HepG2 (cell line): ENCODE measurements around the gene LMCD1. TPM values are rescaled to one million over a fixed set of nuclear protein-coding genes. Genes with fewer than 3 reads are reported as not detected.

Source experiments
- ATAC-seq: fragments of 200-7000 bp; cut with Tn5 transposase; 3 replicates; pipeline ENCODE4 v1.9.1; 2020; ENCODE audit warnings: mild to moderate bottlenecking, moderate library complexity
- BruUV-seq: library from RNA; stranded (reverse); fragments of 400-500 nt; replicated peaks from 2 replicates; lab custom pipeline; 2021; lab: Mats Ljungman, UMichigan
- CTCF ChIA-PET: fragments of 300-600 bp; formaldehyde crosslinking; extraction: SDS; loops from one replicate; lab custom pipeline; 2021; ENCODE audit warnings: low total read pairs, inconsistent platforms, low intra/inter-chr PET ratio; lab: Yijun Ruan, JAX
- POLR2A ChIA-PET: fragments of 350-600 bp; sonication (Branson Sonifier 250); formaldehyde crosslinking; loops from one replicate; lab custom pipeline; 2020; ENCODE audit warnings: antibody characterized with exemption, inconsistent platforms; lab: Yijun Ruan, JAX
- DNase-seq: peaks from one replicate; pipeline ENCODE4 v3.0.0-alpha.2; 2015; ENCODE audit warnings: low spot score
- FAIRE-seq: peaks from 3 replicates; lab custom pipeline; 2011; peaks lifted over from hg19 to GRCh38; lab: Jason Lieb, UNC
- H2AFZ ChIP-seq: one replicate; pipeline ENCODE4 v1.6.1; 2011; ENCODE audit warnings: low read length, inconsistent platforms
- H3K27ac ChIP-seq: fragments of 300-600 bp; 3 replicates; pipeline ENCODE4 v1.8.0; 2011; ENCODE audit warnings: mixed run types, mild to moderate bottlenecking, mixed read lengths, low read length, inconsistent platforms; ENCODE audit not compliant: insufficient read depth; ENCODE audit errors: extremely low read length
- H3K27me3 ChIP-seq, 2 experiments: fragments of 200-600 bp in 1 of 2; 2 replicates in 1 of 2; 3 replicates in 1 of 2; pipeline versions ENCODE4 v1.6.0 to v1.8.0; 2011; ENCODE audit warnings: low read length in 2 of 2, mild to moderate bottlenecking in 2 of 2, moderate library complexity in 2 of 2, inconsistent platforms in 1 of 2; ENCODE audit not compliant: insufficient read depth in 2 of 2, control insufficient read depth in 1 of 2
- H3K36me3 ChIP-seq, 2 experiments: fragments of 200-600 bp in 1 of 2; replicated peaks in 1 of 2; 2 replicates in 1 of 2; 3 replicates in 1 of 2; pipeline versions ENCODE4 v1.5.1 to v1.8.0; 2011; ENCODE audit warnings: low read length in 2 of 2, inconsistent platforms in 1 of 2; ENCODE audit not compliant: insufficient read depth in 2 of 2, control insufficient read depth in 1 of 2
- H3K4me1 ChIP-seq: 2 replicates; pipeline ENCODE4 v1.5.1; 2012; ENCODE audit warnings: low read length, inconsistent platforms; ENCODE audit not compliant: insufficient read depth
- H3K4me2 ChIP-seq: 2 replicates; pipeline ENCODE4 v1.6.0; 2011; ENCODE audit warnings: low read depth, low read length, inconsistent platforms
- H3K4me3 ChIP-seq, 3 experiments: fragments of 200-600 bp in 1 of 3; sonication (generic), shearing (Covaris generic) in 1 of 3; replicated peaks in 1 of 3; 2 replicates each; pipeline ENCODE4 v1.5.1; 2011 to 2016; ENCODE audit warnings: low read length in 3 of 3, inconsistent platforms in 2 of 3, low read depth in 2 of 3, mild to moderate bottlenecking in 2 of 3, control low read depth in 1 of 3, mixed read lengths in 1 of 3; ENCODE audit not compliant: insufficient read depth in 1 of 3
- H3K79me2 ChIP-seq: one replicate; pipeline ENCODE4 v1.6.1; 2011; ENCODE audit warnings: low read length, inconsistent platforms; ENCODE audit not compliant: insufficient read depth
- H3K9ac ChIP-seq: 2 replicates; pipeline ENCODE4 v1.6.0; 2011; ENCODE audit warnings: mild to moderate bottlenecking, low read depth, low read length, inconsistent platforms; ENCODE audit not compliant: insufficient read depth
- H3K9me3 ChIP-seq: 2 replicates; pipeline ENCODE4 v1.5.1; 2012; ENCODE audit warnings: mild to moderate bottlenecking, low read length
- H4K20me1 ChIP-seq: 2 replicates; pipeline ENCODE4 v1.6.0; 2011; ENCODE audit warnings: inconsistent platforms, mild to moderate bottlenecking, low read length, moderate library complexity; ENCODE audit not compliant: insufficient read depth
- AKAP8 ChIP-seq: sonication (generic); formaldehyde crosslinking; IDR thresholded peaks from 2 replicates; pipeline ENCODE4 v1.5.1; 2020; ENCODE audit warnings: mild to moderate bottlenecking, missing genetic modification reagents
- CAMTA2 ChIP-seq: sonication (generic); formaldehyde crosslinking; IDR thresholded peaks from 2 replicates; pipeline ENCODE4 v1.4.0; 2020; ENCODE audit warnings: mild to moderate bottlenecking, missing genetic modification reagents, borderline replicate concordance
- CENPBD1 ChIP-seq: sonication (generic); formaldehyde crosslinking; IDR thresholded peaks from 2 replicates; pipeline ENCODE4 v1.8.0; 2022; ENCODE audit warnings: missing genetic modification reagents, low read depth, mild to moderate bottlenecking, borderline replicate concordance
- JUND ChIP-seq: sonication (generic); formaldehyde crosslinking; IDR thresholded peaks from 2 replicates; pipeline ENCODE4 v1.8.0; 2022; ENCODE audit warnings: mild to moderate bottlenecking, missing genetic modification reagents
- NR0B2 ChIP-seq: sonication (generic); formaldehyde crosslinking; IDR thresholded peaks from 2 replicates; pipeline ENCODE4 v1.4.0; 2020; ENCODE audit warnings: mild to moderate bottlenecking, missing genetic modification reagents
- NRL ChIP-seq: sonication (generic); formaldehyde crosslinking; IDR thresholded peaks from 2 replicates; pipeline ENCODE4 v1.5.0; 2020; ENCODE audit warnings: missing genetic modification reagents, mild to moderate bottlenecking, moderate library complexity, borderline replicate concordance
- PHF5A ChIP-seq: IDR thresholded peaks from one replicate; pipeline ENCODE4 v1.6.1; 2018; ENCODE audit warnings: low read depth, missing genetic modification reagents; ENCODE audit not compliant: unreplicated experiment
- SP1 ChIP-seq, 2 experiments: fragments of 450-650 bp in 1 of 2; sonication (generic) in 1 of 2; formaldehyde crosslinking in 1 of 2; IDR thresholded peaks; 2 replicates each; pipeline versions ENCODE4 v1.4.0 to v1.6.1; 2016 to 2020; ENCODE audit warnings: missing genetic modification reagents in 1 of 2
- TFAP4 ChIP-seq: sonication (generic); IDR thresholded peaks from 2 replicates; pipeline ENCODE4 v1.6.1; 2016; ENCODE audit warnings: low read depth, borderline replicate concordance
- THAP7 ChIP-seq: sonication (generic); formaldehyde crosslinking; IDR thresholded peaks from 2 replicates; pipeline ENCODE4 v1.8.1; 2023; ENCODE audit warnings: mild to moderate bottlenecking, missing genetic modification reagents
- ZBTB4 ChIP-seq: sonication (generic); formaldehyde crosslinking; IDR thresholded peaks from 2 replicates; pipeline ENCODE4 v1.4.0; 2020; ENCODE audit warnings: missing genetic modification reagents, mild to moderate bottlenecking, borderline replicate concordance
- ZKSCAN1 ChIP-seq: fragments of 150-350 bp; IDR thresholded peaks from 2 replicates; pipeline ENCODE4 v1.6.1; 2014; ENCODE audit warnings: low read length
- ZMYM2 ChIP-seq: sonication (generic); formaldehyde crosslinking; IDR thresholded peaks from 2 replicates; pipeline ENCODE4 v1.8.0; 2022; ENCODE audit warnings: mild to moderate bottlenecking, missing genetic modification reagents
- ZNF20 ChIP-seq: sonication (generic); formaldehyde crosslinking; IDR thresholded peaks from 2 replicates; pipeline ENCODE4 v1.4.0; 2020; ENCODE audit warnings: mild to moderate bottlenecking, moderate library complexity, missing genetic modification reagents
- ZNF441 ChIP-seq: sonication (generic); formaldehyde crosslinking; IDR thresholded peaks from 2 replicates; pipeline ENCODE4 v1.7.0; 2021; ENCODE audit warnings: missing genetic modification reagents, borderline replicate concordance
- ZNF503 ChIP-seq: sonication (generic); formaldehyde crosslinking; IDR thresholded peaks from 2 replicates; pipeline ENCODE4 v1.4.0; 2020; ENCODE audit warnings: missing genetic modification reagents
- ZNF816 ChIP-seq: sonication (generic); formaldehyde crosslinking; IDR thresholded peaks from 2 replicates; pipeline ENCODE4 v1.8.0; 2022; ENCODE audit warnings: missing genetic modification reagents, mild to moderate bottlenecking, borderline replicate concordance
- WGBS: methylation state at CpG from one replicate; pipeline ENCODE4 v1.1.6; 2017; ENCODE audit warnings: low lambda C conversion rate; 5-methylcytosine and 5-hydroxymethylcytosine counted together
- in situ Hi-C: cut with HindIII; loops from 2 replicates; pipeline ENCODE4 v1.10.0; 2017; ENCODE audit warnings: low pct_unique_long_range_greater_than_20kb; ENCODE audit not compliant: extremely low pct_ligation_motif_present
- intact Hi-C: fragments of 100-400 bp; cut with micrococcal nuclease; formaldehyde crosslinking; loops from one replicate; pipeline ENCODE4 v1.10.0; 2022; ENCODE audit not compliant: unreplicated experiment
- polyA plus RNA-seq, 8 experiments: library from polyadenylated mRNA; depleted of rRNA in 3 of 8; stranded (reverse) in 7 of 8; unstranded in 1 of 8; fragments of >200 nt; fragmentation: Illumina TruSeq in 4 of 8; extraction: Trizol in 4 of 8; gene quantifications; 2 replicates each; pipeline versions ENCODE4 v1.2.1 to v1.2.3, GENCODE V29; 2011 to 2016; ENCODE audit warnings: low read depth in 4 of 8, missing spikeins in 1 of 8, mixed read lengths in 1 of 8; ENCODE audit not compliant: insufficient read depth in 1 of 8
- total RNA-seq, 5 experiments: library from RNA; depleted of rRNA; stranded (reverse); fragments of >200 nt; fragmentation: Illumina TruSeq; extraction: Trizol; gene quantifications; 2 replicates each; pipeline ENCODE4 v1.2.3, GENCODE V29; 2016; ENCODE audit warnings: low read depth in 1 of 5

LMCD1 gene
- total and polyA plus RNA-seq, 2 of the 13 experiments (the other 11 are each of a cell fraction or from before 2014, with no cell fraction given) = 6.2 to 7.1 TPM

- intact Hi-C loops = no loop called here
- H3K4me1 ChIP-seq = peaks cover 63% of the 10 kb centered on the region
- DNase-seq (peak; percentile 92), ATAC-seq (no peak), FAIRE-seq (peak; percentile 64)
- H3K9ac ChIP-seq = peak overlapping the region; percentile 54
- no peaks in the 10 kb centered on the region for H3K27me3 ChIP-seq
- BruUV-seq = no TSS peak
- no peak overlapping the region for H3K4me3 ChIP-seq
- CTCF ChIA-PET = no interaction called here
- H3K4me2 ChIP-seq = peak overlapping the region; percentile 33
- 0% methylated on average over 1 of the region's 1 CpG for WGBS
- H3K9me3 ChIP-seq = no peaks in the 10 kb centered on the region
- H3K27ac ChIP-seq = peak overlapping the region; percentile 67
- in situ Hi-C loops = no loop called here
- H3K79me2 ChIP-seq = no peaks in the 10 kb centered on the region
- POLR2A ChIA-PET = interaction anchor here (1.0 to 3.8 kb wide), 3 partner anchors 10 to 149 kb away, joined by 3 to 42 read pairs (median 3); no protein-coding TSS in a partner anchor
- no peak overlapping the region for H2AFZ ChIP-seq
- no peaks in the 10 kb centered on the region for H4K20me1 ChIP-seq
- H3K36me3 ChIP-seq = no peaks in the 10 kb centered on the region
- TF ChIP-seq ZNF441 (CRISPR knock-in tag) = no peak
- TF ChIP-seq ZNF503 = 0 out of 2 replicates have a peak, but pooled peaks have one; percentile 25
- TF ChIP-seq JUND (CRISPR knock-in tag) = no peak
- no peak for TF ChIP-seq ZBTB4 (CRISPR knock-in tag)
- no peak for TF ChIP-seq AKAP8
- TF ChIP-seq CENPBD1 (CRISPR knock-in tag) = no peak
- no peak for TF ChIP-seq NRL (CRISPR knock-in tag)
- TF ChIP-seq TFAP4 = peak; percentile 18; the same call in 1 of the 2 replicates
- no peak for TF ChIP-seq THAP7 (CRISPR knock-in tag)
- no peak for TF ChIP-seq ZNF20 (CRISPR knock-in tag)
- no peak for TF ChIP-seq CAMTA2 (CRISPR knock-in tag)
- TF ChIP-seq NR0B2 (CRISPR knock-in tag) = no peak
- TF ChIP-seq ZNF816 (CRISPR knock-in tag) = no peak
- no peak for TF ChIP-seq ZMYM2 (CRISPR knock-in tag)
- no peak for TF ChIP-seq SP1 (IDR thresholded peaks at IDR 0.05)
- no peak for TF ChIP-seq SP1 (CRISPR knock-in tag; IDR thresholded peaks at IDR 0.05)
- TF ChIP-seq ZKSCAN1 = no peak
- no peak for TF ChIP-seq PHF5A (CRISPR knock-in tag)
Observed at GRCh38 chr3:8499181-8499611, 2.4 kb upstream of the LMCD1 start.
